ENCODE results near the gene CILP.
"Not testable (repeated sequence)": the region's sequence is repeated elsewhere in the genome, so short reads cannot be mapped to it uniquely, and the experiment has no call there.

CILP gene

DNA sequence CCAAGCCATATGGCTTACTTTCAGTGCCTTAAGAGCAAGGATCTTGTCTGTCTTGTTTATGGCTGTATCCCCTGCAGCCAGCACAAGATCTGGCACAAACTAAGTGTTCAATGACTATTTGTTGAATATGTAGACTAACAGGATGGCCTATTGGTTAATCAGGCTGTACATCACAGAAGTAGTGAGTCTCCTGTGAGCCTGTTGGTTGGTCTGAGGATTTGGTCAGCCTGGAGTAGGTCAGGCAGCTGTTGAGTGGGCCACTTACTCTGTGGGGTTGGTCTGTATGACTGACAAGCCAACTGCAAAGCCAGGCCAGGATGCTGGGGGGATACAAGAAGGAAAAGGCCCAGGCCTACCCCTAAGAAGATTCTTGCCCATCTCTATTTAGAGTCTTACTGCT, 33.4 kb upstream of the CILP start:
- Histone ChIP-seq H3K4me2 (ENCODE audit: low read depth, low read length, poor library complexity, severe bottlenecking) (no peak overlapping the region), H3K9me2 (replicated peaks; ENCODE audit: insufficient read depth, low read length) (no peaks in the 10 kb centered on the region), H3K9me3 (ENCODE audit: insufficient read depth, low read length) (no peaks in the 10 kb centered on the region), H3K27ac (ENCODE audit: low read depth, low read length) (no peak overlapping the region), H3K36me3 (ENCODE audit: low read length) (no peaks in the 10 kb centered on the region), H3K79me2 (ENCODE audit: insufficient read depth, low read length) (no peaks in the 10 kb centered on the region), H2AFZ (ENCODE audit: low read depth, low read length, severe bottlenecking) (no peak overlapping the region), H4K20me1 (ENCODE audit: low read depth, low read length) (no peaks in the 10 kb centered on the region), H3K27me3 (ENCODE audit: low read length) (no peaks in the 10 kb centered on the region), H3F3A (ENCODE audit: insufficient read depth) (no peaks in the 10 kb centered on the region), H3K9ac (ENCODE audit: low read length) (no peak overlapping the region), H3K4me3 (ENCODE audit: insufficient read depth, low read length, poor library complexity, severe bottlenecking) (no peak overlapping the region)
- no peak for TF ChIP-seq EZH2phosphoT487 (conservative IDR thresholded peaks at IDR 0.05; ENCODE audit: low read length)
- TF ChIP-seq, protein P1, sequence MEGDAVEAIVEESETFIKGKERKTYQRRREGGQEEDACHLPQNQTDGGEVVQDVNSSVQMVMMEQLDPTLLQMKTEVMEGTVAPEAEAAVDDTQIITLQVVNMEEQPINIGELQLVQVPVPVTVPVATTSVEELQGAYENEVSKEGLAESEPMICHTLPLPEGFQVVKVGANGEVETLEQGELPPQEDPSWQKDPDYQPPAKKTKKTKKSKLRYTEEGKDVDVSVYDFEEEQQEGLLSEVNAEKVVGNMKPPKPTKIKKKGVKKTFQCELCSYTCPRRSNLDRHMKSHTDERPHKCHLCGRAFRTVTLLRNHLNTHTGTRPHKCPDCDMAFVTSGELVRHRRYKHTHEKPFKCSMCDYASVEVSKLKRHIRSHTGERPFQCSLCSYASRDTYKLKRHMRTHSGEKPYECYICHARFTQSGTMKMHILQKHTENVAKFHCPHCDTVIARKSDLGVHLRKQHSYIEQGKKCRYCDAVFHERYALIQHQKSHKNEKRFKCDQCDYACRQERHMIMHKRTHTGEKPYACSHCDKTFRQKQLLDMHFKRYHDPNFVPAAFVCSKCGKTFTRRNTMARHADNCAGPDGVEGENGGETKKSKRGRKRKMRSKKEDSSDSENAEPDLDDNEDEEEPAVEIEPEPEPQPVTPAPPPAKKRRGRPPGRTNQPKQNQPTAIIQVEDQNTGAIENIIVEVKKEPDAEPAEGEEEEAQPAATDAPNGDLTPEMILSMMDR (IDR thresholded peaks at IDR 0.05; ENCODE audit: insufficient read depth, low read length, poor library complexity, severe bottlenecking) = no peak

DNA sequence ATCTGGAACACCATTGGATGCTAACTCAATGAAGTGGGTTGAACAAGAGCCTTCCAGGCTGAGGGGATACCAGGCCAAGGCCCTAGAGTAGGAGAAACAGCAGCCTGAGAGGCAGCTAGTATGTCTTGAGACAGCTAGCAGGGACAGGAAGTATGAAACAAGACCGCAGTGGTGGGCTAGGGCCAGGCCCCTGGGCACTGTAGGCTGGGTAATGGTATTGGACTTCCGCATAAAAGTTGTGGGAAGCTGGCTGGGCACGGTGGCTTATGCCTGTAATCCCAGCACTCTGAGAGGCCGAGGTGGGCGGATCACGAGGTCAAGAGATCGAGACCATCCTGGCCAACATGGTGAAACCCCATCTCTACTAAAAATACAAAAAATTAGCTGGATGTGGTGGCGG, 25.2 kb upstream of the CILP start:
- H3K9me2 ChIP-seq (replicated peaks; ENCODE audit: insufficient read depth, low read length); H3K9me3 ChIP-seq (ENCODE audit: insufficient read depth, low read length); H3K4me2 ChIP-seq (ENCODE audit: low read depth, low read length, poor library complexity, severe bottlenecking); H3K36me3 ChIP-seq (ENCODE audit: low read length); H2AFZ ChIP-seq (ENCODE audit: low read depth, low read length, severe bottlenecking); H3K4me3 ChIP-seq (ENCODE audit: insufficient read depth, low read length, poor library complexity, severe bottlenecking); H3K9ac ChIP-seq (ENCODE audit: low read length); H3F3A ChIP-seq (ENCODE audit: insufficient read depth); H3K27me3 ChIP-seq (ENCODE audit: low read length); H3K27ac ChIP-seq (ENCODE audit: low read depth, low read length); H3K79me2 ChIP-seq (ENCODE audit: insufficient read depth, low read length); H4K20me1 ChIP-seq (ENCODE audit: low read depth, low read length): not testable (repeated sequence)

DNA sequence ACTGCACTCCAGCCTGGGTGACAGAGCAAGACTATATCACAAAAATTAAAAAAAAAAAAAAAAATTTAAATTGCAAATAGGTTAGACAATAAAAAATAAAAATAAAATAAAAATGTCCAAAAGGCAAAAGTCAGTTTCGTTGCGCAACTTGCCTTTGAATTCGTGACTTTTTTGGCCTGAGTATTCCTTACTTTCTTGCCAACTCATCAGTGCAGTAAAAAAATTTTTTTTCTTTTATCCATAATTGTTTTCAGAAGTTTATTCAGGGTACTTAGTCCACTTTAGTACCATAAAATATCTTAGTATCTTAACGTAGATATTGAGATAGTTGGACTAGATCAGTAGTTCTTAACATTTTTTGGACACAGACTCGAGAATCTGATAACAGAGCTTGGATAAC, 22.4 kb upstream of the CILP start:
- no peak overlapping the region for H3K9ac ChIP-seq (ENCODE audit: low read length)
- H3K9me3 ChIP-seq (ENCODE audit: insufficient read depth, low read length) = no peaks in the 10 kb centered on the region
- no peaks in the 10 kb centered on the region for H4K20me1 ChIP-seq (ENCODE audit: low read depth, low read length)
- no peaks in the 10 kb centered on the region for H3K36me3 ChIP-seq (ENCODE audit: low read length)
- no peaks in the 10 kb centered on the region for H3K9me2 ChIP-seq (replicated peaks; ENCODE audit: insufficient read depth, low read length)
- TF ChIP-seq EZH2phosphoT487 (conservative IDR thresholded peaks at IDR 0.05; ENCODE audit: low read length) = no peak
- TF ChIP-seq, protein P1 (IDR thresholded peaks at IDR 0.05; ENCODE audit: insufficient read depth, low read length, poor library complexity, severe bottlenecking) = no peak
- H3F3A ChIP-seq (ENCODE audit: insufficient read depth) = no peaks in the 10 kb centered on the region
- no peak overlapping the region for H3K27ac ChIP-seq (ENCODE audit: low read depth, low read length)
- no peak overlapping the region for H3K4me3 ChIP-seq (ENCODE audit: insufficient read depth, low read length, poor library complexity, severe bottlenecking)
- no peaks in the 10 kb centered on the region for H3K27me3 ChIP-seq (ENCODE audit: low read length)
- no peak overlapping the region for H3K4me2 ChIP-seq (ENCODE audit: low read depth, low read length, poor library complexity, severe bottlenecking)
- H2AFZ ChIP-seq (ENCODE audit: low read depth, low read length, severe bottlenecking) = no peak overlapping the region
- H3K79me2 ChIP-seq (ENCODE audit: insufficient read depth, low read length) = no peaks in the 10 kb centered on the region

DNA sequence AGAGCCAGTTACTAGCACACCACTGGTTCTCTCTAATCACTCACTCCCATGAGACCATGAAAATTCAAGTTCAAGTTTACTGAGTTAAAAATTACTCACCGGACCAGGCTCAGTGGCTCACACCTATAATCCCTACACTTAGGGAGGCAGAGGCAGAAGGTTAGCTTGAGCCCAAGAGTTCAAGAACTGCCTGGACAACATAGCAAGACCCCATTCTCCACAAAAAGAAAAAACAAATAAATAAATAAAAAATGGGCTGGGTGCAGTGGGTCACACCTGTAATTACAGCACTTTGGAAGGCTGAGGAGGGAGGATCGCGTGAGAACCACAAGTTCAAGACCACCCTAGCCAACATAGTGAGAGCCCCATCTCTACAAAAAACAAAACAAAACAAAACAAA, 21.2 kb upstream of the CILP start:
- no peaks in the 10 kb centered on the region for H3K9me2 ChIP-seq (replicated peaks; ENCODE audit: insufficient read depth, low read length)
- no peak overlapping the region for H2AFZ ChIP-seq (ENCODE audit: low read depth, low read length, severe bottlenecking)
- no peak overlapping the region for H3K9ac ChIP-seq (ENCODE audit: low read length)
- H3K36me3 ChIP-seq (ENCODE audit: low read length) = no peaks in the 10 kb centered on the region
- H3K4me3 ChIP-seq (ENCODE audit: insufficient read depth, low read length, poor library complexity, severe bottlenecking) = no peak overlapping the region
- no peaks in the 10 kb centered on the region for H4K20me1 ChIP-seq (ENCODE audit: low read depth, low read length)
- TF ChIP-seq EZH2phosphoT487 (conservative IDR thresholded peaks at IDR 0.05; ENCODE audit: low read length) = no peak
- TF ChIP-seq, protein P1 (IDR thresholded peaks at IDR 0.05; ENCODE audit: insufficient read depth, low read length, poor library complexity, severe bottlenecking) = no peak
- no peak overlapping the region for H3K27ac ChIP-seq (ENCODE audit: low read depth, low read length)
- H3K27me3 ChIP-seq (ENCODE audit: low read length) = no peaks in the 10 kb centered on the region
- H3K4me2 ChIP-seq (ENCODE audit: low read depth, low read length, poor library complexity, severe bottlenecking) = no peak overlapping the region
- no peaks in the 10 kb centered on the region for H3F3A ChIP-seq (ENCODE audit: insufficient read depth)
- H3K79me2 ChIP-seq (ENCODE audit: insufficient read depth, low read length) = no peaks in the 10 kb centered on the region
- no peaks in the 10 kb centered on the region for H3K9me3 ChIP-seq (ENCODE audit: insufficient read depth, low read length)

All from SU-DHL-6 (cell line).